ENCODE results near the gene CHSY1. TPM values are rescaled to one million over a fixed set of nuclear protein-coding genes. Genes with fewer than 3 reads are reported as not detected.

CHSY1 gene
- total RNA-seq, 1 experiment from 2014 or later = 29.8 TPM

GRCh38 chr15:101254157-101255050 lies 2.6 kb upstream of the CHSY1 start:
- H3K9me3 Mint-ChIP-seq (ENCODE audit: unreplicated experiment) = no peaks in the 10 kb centered on the region
- no TSS peak for BruUV-seq (replicated peaks)
- ChIA-PET CTCF (interaction anchor here (0.6 to 4.3 kb wide), 11 partner anchors 16 to 337 kb away, joined by 3 to 62 read pairs (median 3); no protein-coding TSS in a partner anchor), POLR2A (interaction anchor here (1.1 kb wide), 1 partner anchor 142 kb away, joined by 4 read pairs; no protein-coding TSS in a partner anchor)
- no peak overlapping the region for H3K27ac Mint-ChIP-seq (ENCODE audit: low read depth, unreplicated experiment)
- H3K27me3 Mint-ChIP-seq (ENCODE audit: insufficient read depth, unreplicated experiment) = no peaks in the 10 kb centered on the region
- no peaks in the 10 kb centered on the region for H3K36me3 Mint-ChIP-seq (ENCODE audit: insufficient read depth, unreplicated experiment)
- no peak overlapping the region for H3K4me3 Mint-ChIP-seq (ENCODE audit: unreplicated experiment)
- H3K4me1 Mint-ChIP-seq (ENCODE audit: insufficient read depth, unreplicated experiment) = peaks cover 12% of the 10 kb centered on the region
- no peak for DNase-seq (ENCODE audit: unreplicated experiment)
- intact Hi-C loops (cut with micrococcal nuclease) = loop anchor here (5.0 kb wide), 2 partner anchors 337 to 627 kb away; partner anchors contain the start of gene LRRK1
- TF ChIP-seq CTCF (IDR thresholded peaks at IDR 0.05; ENCODE audit: unreplicated experiment) = no peak

DNA sequence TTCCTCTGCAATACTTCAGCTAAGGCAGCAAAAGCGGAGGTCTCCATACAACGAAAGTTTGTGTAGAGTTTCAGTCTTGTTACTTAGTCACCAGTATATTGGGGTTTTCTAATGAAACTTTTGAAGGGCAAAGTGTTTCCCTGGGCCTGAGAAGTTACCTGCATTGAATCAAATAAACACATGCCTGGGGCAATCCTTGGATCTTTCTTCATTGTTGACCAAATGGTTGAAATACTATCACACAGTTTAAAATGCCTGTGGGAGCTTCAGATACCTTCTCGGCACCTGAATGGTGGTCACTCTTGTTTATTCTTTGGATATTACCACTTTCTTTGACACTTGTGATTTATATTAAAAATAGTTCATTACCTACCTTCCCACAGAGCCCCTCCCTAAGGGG lies 988 bp upstream of the CHSY1 start:
- TF ChIP-seq CTCF (IDR thresholded peaks at IDR 0.05; ENCODE audit: unreplicated experiment) = no peak
- DNase-seq (ENCODE audit: unreplicated experiment) = peak; percentile 11
- Mint-ChIP-seq H3K27ac (ENCODE audit: low read depth, unreplicated experiment) (peak overlapping the region; percentile 71), H3K36me3 (ENCODE audit: insufficient read depth, unreplicated experiment) (no peaks in the 10 kb centered on the region), H3K9me3 (ENCODE audit: unreplicated experiment) (no peaks in the 10 kb centered on the region), H3K4me3 (ENCODE audit: unreplicated experiment) (peak overlapping the region; percentile 83), H3K4me1 (ENCODE audit: insufficient read depth, unreplicated experiment) (peaks cover 12% of the 10 kb centered on the region), H3K27me3 (ENCODE audit: insufficient read depth, unreplicated experiment) (no peaks in the 10 kb centered on the region)
- POLR2A ChIA-PET = interaction anchor here (0.5 to 2.0 kb wide), 9 partner anchors 9 to 334 kb away, joined by 3 to 7 read pairs (median 3); partner anchors contain the start of gene LRRK1
- CTCF ChIA-PET = interaction anchor here (0.6 to 3.0 kb wide), 9 partner anchors 13 to 336 kb away, joined by 3 to 15 read pairs (median 3); no protein-coding TSS in a partner anchor
- intact Hi-C loops (cut with micrococcal nuclease) = no loop called here
- no TSS peak for BruUV-seq (replicated peaks)

GRCh38 chr15:101250873-101251829 lies 697 bp downstream of the CHSY1 start:
- no peaks in the 10 kb centered on the region for H3K9me3 Mint-ChIP-seq (ENCODE audit: unreplicated experiment)
- CTCF ChIA-PET = interaction anchor here (0.6 to 3.0 kb wide), 11 partner anchors 10 to 529 kb away, joined by 3 to 15 read pairs (median 6); no protein-coding TSS in a partner anchor
- no TSS peak for BruUV-seq (replicated peaks)

More at GRCh38 chr15:101250873-101251829, 697 bp downstream of the CHSY1 start:
- DNase-seq (ENCODE audit: unreplicated experiment) = peak; percentile 52
- intact Hi-C loops (cut with micrococcal nuclease) = loop anchor here (1.0 to 2.0 kb wide), 3 partner anchors 50 to 162 kb away; no protein-coding TSS in a partner anchor
- Mint-ChIP-seq H3K4me3 (ENCODE audit: unreplicated experiment) (peak overlapping the region; percentile 83), H3K4me1 (ENCODE audit: insufficient read depth, unreplicated experiment) (peaks cover 23% of the 10 kb centered on the region), H3K27me3 (ENCODE audit: insufficient read depth, unreplicated experiment) (no peaks in the 10 kb centered on the region), H3K36me3 (ENCODE audit: insufficient read depth, unreplicated experiment) (peaks cover 6% of the 10 kb centered on the region), H3K27ac (ENCODE audit: low read depth, unreplicated experiment) (no peak overlapping the region)
- TF ChIP-seq CTCF (IDR thresholded peaks at IDR 0.05; ENCODE audit: unreplicated experiment) = no peak
- POLR2A ChIA-PET = interaction anchor here (0.6 to 2.1 kb wide), 27 partner anchors 11 to 648 kb away, joined by 3 to 13 read pairs (median 3); no protein-coding TSS in a partner anchor
